ENCODE data around the gene MRPS27. TPM values are rescaled to one million over a fixed set of nuclear protein-coding genes. Genes with fewer than 3 reads are reported as not detected.

The MRPS27 gene
- total RNA-seq, 4 donors from 2014 or later: 42.7 to 49.4 (median 48.1) TPM

- TF ChIP-seq, protein P1, sequence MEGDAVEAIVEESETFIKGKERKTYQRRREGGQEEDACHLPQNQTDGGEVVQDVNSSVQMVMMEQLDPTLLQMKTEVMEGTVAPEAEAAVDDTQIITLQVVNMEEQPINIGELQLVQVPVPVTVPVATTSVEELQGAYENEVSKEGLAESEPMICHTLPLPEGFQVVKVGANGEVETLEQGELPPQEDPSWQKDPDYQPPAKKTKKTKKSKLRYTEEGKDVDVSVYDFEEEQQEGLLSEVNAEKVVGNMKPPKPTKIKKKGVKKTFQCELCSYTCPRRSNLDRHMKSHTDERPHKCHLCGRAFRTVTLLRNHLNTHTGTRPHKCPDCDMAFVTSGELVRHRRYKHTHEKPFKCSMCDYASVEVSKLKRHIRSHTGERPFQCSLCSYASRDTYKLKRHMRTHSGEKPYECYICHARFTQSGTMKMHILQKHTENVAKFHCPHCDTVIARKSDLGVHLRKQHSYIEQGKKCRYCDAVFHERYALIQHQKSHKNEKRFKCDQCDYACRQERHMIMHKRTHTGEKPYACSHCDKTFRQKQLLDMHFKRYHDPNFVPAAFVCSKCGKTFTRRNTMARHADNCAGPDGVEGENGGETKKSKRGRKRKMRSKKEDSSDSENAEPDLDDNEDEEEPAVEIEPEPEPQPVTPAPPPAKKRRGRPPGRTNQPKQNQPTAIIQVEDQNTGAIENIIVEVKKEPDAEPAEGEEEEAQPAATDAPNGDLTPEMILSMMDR (IDR thresholded peaks at IDR 0.05; ENCODE audit: low read depth): no peak
Measured at GRCh38 chr5:72326306-72326649, 6.2 kb upstream of the MRPS27 start.

DNA sequence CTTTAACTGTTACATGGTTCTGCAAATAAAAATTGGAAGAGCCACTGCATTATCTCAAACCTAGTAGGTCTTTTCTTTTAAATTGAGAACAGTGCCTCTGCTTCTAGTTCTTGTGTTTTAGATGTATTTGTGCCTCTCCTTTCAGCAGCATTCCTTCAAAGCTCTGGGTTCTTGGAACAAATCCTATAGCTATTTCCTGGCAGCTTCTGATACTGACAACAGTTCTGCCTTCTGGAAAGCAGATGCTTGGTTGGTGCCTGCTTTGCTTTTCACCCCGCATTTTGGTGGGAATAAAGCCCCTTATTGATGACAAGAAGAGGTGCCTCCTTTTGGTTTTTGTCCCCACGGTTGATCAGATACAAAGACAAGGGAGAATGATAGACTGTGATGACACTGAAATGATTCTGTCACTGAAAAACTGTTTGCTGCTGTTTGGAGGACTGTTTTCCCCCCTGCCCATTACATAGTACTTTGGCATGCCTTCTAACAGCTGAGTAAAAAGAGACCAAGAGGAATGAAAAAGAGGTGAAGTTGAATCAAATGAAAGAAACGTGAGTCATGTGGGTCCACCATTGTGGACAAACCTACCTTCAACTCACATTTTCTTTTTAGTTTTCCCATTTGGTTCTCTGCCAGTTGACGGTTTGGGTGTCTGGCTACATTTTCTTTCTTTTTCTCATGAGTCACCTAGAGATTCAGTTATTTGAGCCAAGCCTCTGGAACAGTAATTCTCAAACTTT lies 5.7 kb upstream of the MRPS27 start:
- TF ChIP-seq, protein P1 (IDR thresholded peaks at IDR 0.05; ENCODE audit: low read depth): no peak

DNA sequence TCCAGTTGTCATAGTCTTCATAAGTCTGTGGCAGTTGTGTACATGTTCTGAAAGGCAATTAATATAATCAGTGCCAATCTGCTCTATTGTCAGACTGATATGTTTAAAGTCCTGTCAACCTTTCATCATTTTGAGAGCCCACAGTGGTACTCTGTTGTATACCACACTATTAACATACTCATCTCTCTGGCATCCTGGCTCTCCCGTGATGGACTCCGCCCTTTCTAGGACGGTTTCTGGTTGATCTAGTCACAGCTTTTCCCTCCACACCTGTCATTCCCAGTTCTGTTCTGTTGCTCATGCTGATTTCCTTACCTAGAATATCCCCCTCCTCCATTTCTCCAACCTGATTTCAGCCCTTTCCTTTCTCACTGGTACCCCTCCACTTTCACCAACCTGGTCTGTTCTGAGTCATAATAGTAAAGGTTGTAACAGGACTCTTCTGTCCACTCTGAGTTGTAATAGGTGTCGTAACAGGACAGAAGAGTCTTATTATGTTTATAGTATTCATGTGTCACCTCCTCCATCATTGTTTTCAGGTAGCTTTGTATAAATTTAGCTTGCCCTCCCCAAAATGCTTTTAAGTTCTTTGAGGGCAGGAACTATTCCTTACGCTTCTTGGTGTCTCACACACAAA lies 4.3 kb upstream of the MRPS27 start:
- TF ChIP-seq, protein P1 (IDR thresholded peaks at IDR 0.05; ENCODE audit: low read depth): no peak

- TF ChIP-seq, protein P1 (IDR thresholded peaks at IDR 0.05; ENCODE audit: low read depth): no peak
Measured at GRCh38 chr5:72314571-72315172, 5.4 kb downstream of the MRPS27 start.

DNA sequence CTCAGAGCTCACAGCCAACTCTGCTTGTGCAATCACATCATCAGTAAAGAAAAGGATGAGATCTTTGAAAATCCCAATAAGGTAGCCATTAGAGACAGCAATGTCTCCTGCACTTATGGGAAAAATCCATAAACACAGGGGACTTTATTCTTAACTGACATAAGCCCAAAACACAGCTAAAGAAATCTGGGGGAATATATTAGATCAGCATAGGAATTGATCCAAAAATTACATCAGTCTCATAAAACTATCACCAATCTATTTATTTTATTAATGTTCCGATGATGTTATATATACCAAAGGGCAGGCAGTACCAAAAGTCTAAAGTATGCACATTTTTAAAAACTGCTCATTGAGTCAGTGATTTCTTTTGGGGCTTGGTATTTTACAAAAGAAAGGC lies 6.9 kb downstream of the MRPS27 start:
- TF ChIP-seq, protein P1 (IDR thresholded peaks at IDR 0.05; ENCODE audit: low read depth): no peak

GRCh38 chr5:72308853-72309191 lies 11.2 kb downstream of the MRPS27 start:
- TF ChIP-seq, protein P1 (IDR thresholded peaks at IDR 0.05; ENCODE audit: low read depth): no peak

Measured in subcutaneous adipose tissue (tissue), 4 donors.